Stimulated activated CD8-positive, alpha-beta memory T cell treated with anti-CD3 and anti-CD28 coated beads, Interleukin-7, amount 100 ng/mL, for 1 hour (primary cell): Measurements from ENCODE around the gene AUTS2.

Experiments used
- DNase-seq, 2 donors: peaks; one replicate each; pipeline ENCODE4 v3.0.0-alpha.2; 2020; ENCODE audit warnings: low read depth in 2 of 2

The AUTS2 gene

GRCh38 chr7:70178787-70179186 lies 580.5 kb downstream of the AUTS2 start:
- no peak for DNase-seq

GRCh38 chr7:70182521-70182920 lies 584.2 kb downstream of the AUTS2 start:
- no peak for DNase-seq

- DNase-seq = no peak
Observed at GRCh38 chr7:70183278-70183677, 585.0 kb downstream of the AUTS2 start.

GRCh38 chr7:70188901-70189650 lies 590.8 kb downstream of the AUTS2 start:
- DNase-seq = no peak

- DNase-seq = no peak
Observed at GRCh38 chr7:70189776-70190175, 591.5 kb downstream of the AUTS2 start.

- no peak for DNase-seq
Observed at GRCh38 chr7:70190281-70190680, 592.0 kb downstream of the AUTS2 start.

- no peak for DNase-seq
Observed at GRCh38 chr7:70193514-70193913, 595.2 kb downstream of the AUTS2 start.

- DNase-seq = no peak
Observed at GRCh38 chr7:70208236-70209063, 610.2 kb downstream of the AUTS2 start.

GRCh38 chr7:70210200-70210935 lies 612.1 kb downstream of the AUTS2 start:
- DNase-seq = no peak

GRCh38 chr7:70210936-70211310 lies 612.6 kb downstream of the AUTS2 start:
- no peak for DNase-seq

GRCh38 chr7:70212281-70212680 lies 614.0 kb downstream of the AUTS2 start:
- DNase-seq = no peak

- DNase-seq = no peak
Observed at GRCh38 chr7:70214071-70214470, 615.8 kb downstream of the AUTS2 start.

GRCh38 chr7:70215491-70215890 lies 617.2 kb downstream of the AUTS2 start:
- no peak for DNase-seq

GRCh38 chr7:70217571-70217970 lies 619.3 kb downstream of the AUTS2 start:
- no peak for DNase-seq

- no peak for DNase-seq
Observed at GRCh38 chr7:70218006-70218405, 619.7 kb downstream of the AUTS2 start.

GRCh38 chr7:70219061-70219460 lies 620.8 kb downstream of the AUTS2 start:
- no peak for DNase-seq

- DNase-seq = no peak
Observed at GRCh38 chr7:70229242-70229641, 631.0 kb downstream of the AUTS2 start.

GRCh38 chr7:70230761-70231160 lies 632.5 kb downstream of the AUTS2 start:
- DNase-seq = no peak

GRCh38 chr7:70233776-70234175 lies 635.5 kb downstream of the AUTS2 start:
- DNase-seq = no peak

GRCh38 chr7:70237256-70237655 lies 639.0 kb downstream of the AUTS2 start:
- no peak for DNase-seq

- no peak for DNase-seq
Observed at GRCh38 chr7:70237831-70238575, 639.7 kb downstream of the AUTS2 start.

GRCh38 chr7:70239918-70240317 lies 641.6 kb downstream of the AUTS2 start:
- no peak for DNase-seq
